K562 (cell line): Measurements from ENCODE around the gene ARSK. TPM values are rescaled to one million over a fixed set of nuclear protein-coding genes. Genes with fewer than 3 reads are reported as not detected.

Source experiments
- ATAC-seq: fragments of 200-7000 bp; cut with Tn5 transposase; 3 replicates; pipeline ENCODE4 v1.9.1; 2020; ENCODE audit warnings: moderate library complexity
- BruUV-seq: library from RNA; stranded (reverse); fragments of 400-500 nt; replicated peaks from 2 replicates; lab custom pipeline; 2021; lab: Mats Ljungman, UMichigan
- CTCF ChIA-PET: fragments of 300-600 bp; formaldehyde crosslinking; extraction: SDS; loops from one replicate; lab custom pipeline; 2021; ENCODE audit warnings: low intra/inter-chr PET ratio; lab: Yijun Ruan, JAX
- POLR2A ChIA-PET: fragments of 300-600, 350-650 bp; sonication (Branson Sonifier 250); formaldehyde crosslinking; extraction: SDS; loops from one replicate; lab custom pipeline; 2021; ENCODE audit warnings: antibody characterized with exemption, inconsistent platforms; lab: Yijun Ruan, JAX
- DNase-seq, 4 experiments: peaks; one replicate each; pipeline versions ENCODE4 v3.0.0 to v3.0.0-alpha.2; 2011 to 2018; ENCODE audit warnings: low spot score in 3 of 4, mixed read lengths in 3 of 4; ENCODE audit errors: extremely low read depth in 1 of 4
- FAIRE-seq: peaks from 2 replicates; lab custom pipeline; 2011; peaks lifted over from hg19 to GRCh38; lab: Jason Lieb, UNC
- H2AFZ ChIP-seq: 2 replicates; pipeline ENCODE4 v1.6.0; 2011; ENCODE audit warnings: low read depth, low read length, control low read depth, inconsistent platforms
- H3K27ac ChIP-seq: fragments of 200-600 bp; 3 replicates; pipeline ENCODE4 v1.8.0; 2011; ENCODE audit warnings: low read depth, mild to moderate bottlenecking, control low read depth, inconsistent platforms, low read length, moderate library complexity, mixed read lengths; ENCODE audit errors: extremely low read depth
- H3K27me3 ChIP-seq, 2 experiments: fragments of 300-600 bp in 1 of 2; 2 replicates in 1 of 2; 3 replicates in 1 of 2; pipeline versions ENCODE4 v1.6.0 to v1.8.0; 2011; ENCODE audit warnings: inconsistent platforms in 2 of 2, low read length in 2 of 2, mild to moderate bottlenecking in 1 of 2, mixed read lengths in 1 of 2, moderate library complexity in 1 of 2; ENCODE audit not compliant: control insufficient read depth in 2 of 2, insufficient read depth in 2 of 2
- H3K36me3 ChIP-seq: fragments of 300-600 bp; 3 replicates; pipeline ENCODE4 v1.8.0; 2011; ENCODE audit warnings: mild to moderate bottlenecking, low read length, inconsistent platforms; ENCODE audit not compliant: control insufficient read depth, insufficient read depth
- H3K4me1 ChIP-seq, 2 experiments: fragments of 200-600 bp in 1 of 2; replicated peaks in 1 of 2; 2 replicates in 1 of 2; 3 replicates in 1 of 2; pipeline versions ENCODE4 v1.5.1 to v1.8.0; 2011; ENCODE audit warnings: inconsistent platforms in 2 of 2, low read length in 2 of 2, mild to moderate bottlenecking in 1 of 2, mixed read lengths in 1 of 2, moderate library complexity in 1 of 2; ENCODE audit not compliant: control insufficient read depth in 2 of 2, insufficient read depth in 2 of 2
- H3K4me2 ChIP-seq: 2 replicates; pipeline ENCODE4 v1.6.1; 2011; ENCODE audit warnings: low read length, control low read depth, inconsistent platforms, mixed read lengths; ENCODE audit not compliant: insufficient read depth
- H3K4me3 ChIP-seq: fragments of 200-600 bp; sonication (generic), shearing (Covaris generic); 2 replicates; pipeline ENCODE4 v1.5.1; 2016; ENCODE audit warnings: control low read depth, inconsistent platforms
- H3K79me2 ChIP-seq: fragments of 200-600 bp; 3 replicates; pipeline ENCODE4 v1.8.0; 2011; ENCODE audit warnings: low read length, inconsistent platforms; ENCODE audit not compliant: control insufficient read depth, insufficient read depth
- H3K9ac ChIP-seq, 2 experiments: 2 replicates each; pipeline versions ENCODE4 v1.6.0 to v1.6.1; 2011; ENCODE audit warnings: low read depth in 2 of 2, low read length in 2 of 2, control low read depth in 1 of 2, inconsistent platforms in 1 of 2, mild to moderate bottlenecking in 1 of 2, mixed read lengths in 1 of 2; ENCODE audit not compliant: insufficient read depth in 1 of 2
- H3K9me1 ChIP-seq: one replicate; pipeline ENCODE4 v1.6.0; 2011; ENCODE audit warnings: inconsistent platforms, mild to moderate bottlenecking, low read length, moderate library complexity; ENCODE audit not compliant: control insufficient read depth, insufficient read depth
- H3K9me3 ChIP-seq: replicated peaks from 2 replicates; pipeline ENCODE4 v1.5.1; 2011; ENCODE audit warnings: low read depth, low read length, inconsistent platforms; ENCODE audit not compliant: control insufficient read depth, insufficient read depth
- H4K20me1 ChIP-seq: replicated peaks from 2 replicates; pipeline ENCODE4 v1.6.1; 2011; ENCODE audit warnings: low read length, inconsistent platforms, mixed read lengths; ENCODE audit not compliant: control insufficient read depth, insufficient read depth
- ATF7 ChIP-seq: fragments of 450-650 bp; IDR thresholded peaks from 2 replicates; pipeline ENCODE4 v1.7.1; 2014; ENCODE audit warnings: mild to moderate bottlenecking, moderate library complexity
- FOXJ2 ChIP-seq: fragments of 200-800 bp; sonication (Bioruptor generic); IDR thresholded peaks from 2 replicates; pipeline ENCODE4 v1.6.1; 2016; ENCODE audit warnings: missing genetic modification characterization, missing compliant biosample characterization
- NFIC ChIP-seq: fragments of 450-650 bp; IDR thresholded peaks from 2 replicates; pipeline ENCODE4 v1.6.1; 2017; ENCODE audit warnings: mild to moderate bottlenecking, inconsistent platforms
- POLR2H ChIP-seq: IDR thresholded peaks from 2 replicates; pipeline ENCODE4 v1.6.1; 2016; ENCODE audit warnings: missing genetic modification characterization, low read depth, mild to moderate bottlenecking, control low read depth, missing compliant biosample characterization, moderate library complexity
- XRCC4 ChIP-seq: IDR thresholded peaks from one replicate; pipeline ENCODE4 v1.6.1; 2011; ENCODE audit not compliant: insufficient read depth, insufficient read length; ENCODE audit errors: extremely low read depth
- ZBTB8A ChIP-seq: fragments of 450-650 bp; IDR thresholded peaks from 2 replicates; pipeline ENCODE4 v1.6.1; 2018; ENCODE audit warnings: mild to moderate bottlenecking, moderate library complexity; ENCODE audit not compliant: partially characterized antibody
- ZFX ChIP-seq: sonication (generic); formaldehyde crosslinking; IDR thresholded peaks from 2 replicates; pipeline ENCODE4 v1.8.0; 2022; ENCODE audit warnings: mild to moderate bottlenecking, missing genetic modification reagents, moderate library complexity
- in situ Hi-C: fragments of 300-500 bp; cut with MboI; formaldehyde crosslinking; loops from 4 replicates; pipeline ENCODE4 v1.15.0; 2018; ENCODE audit warnings: inconsistent platforms, mixed read lengths
- intact Hi-C: fragments of 100-400 bp; cut with micrococcal nuclease; formaldehyde crosslinking; loops from 2 replicates; pipeline ENCODE4 v1.14.2; 2022
- polyA plus RNA-seq, 8 experiments: library from polyadenylated mRNA; depleted of rRNA in 4 of 8; stranded (reverse) in 5 of 8; unstranded in 3 of 8; fragments of >200 nt; fragmentation: Nextera tagmentation in 2 of 8; fragmentation: Illumina TruSeq in 1 of 8; extraction: Ambion mirVana in 2 of 8; extraction: Trizol in 1 of 8; gene quantifications; 2 replicates each; pipeline versions ENCODE4 v1.2.1 to v1.2.3, GENCODE V29; 2011 to 2014; ENCODE audit warnings: inconsistent platforms in 1 of 8, missing spikeins in 1 of 8
- total RNA-seq, 7 experiments: library from RNA; depleted of rRNA in 6 of 7; stranded (reverse); fragments of >200 nt in 6 of 7; fragmentation: Illumina TruSeq in 2 of 7; extraction: Trizol in 2 of 7; gene quantifications; 2 replicates each; pipeline versions ENCODE4 v1.2.1 to v1.2.3, GENCODE V29; 2011 to 2021; ENCODE audit warnings: low replicate concordance in 1 of 7
- TF ChIP-seq, protein P1 (sequence below): sonication (generic); formaldehyde crosslinking; IDR thresholded peaks from 2 replicates; pipeline ENCODE4 v1.8.0; 2023; ENCODE audit warnings: missing genetic modification reagents, mild to moderate bottlenecking, borderline replicate concordance
- TF ChIP-seq, protein P2 (sequence below), 2 experiments: fragments of 450-650 bp; IDR thresholded peaks; 2 replicates each; pipeline ENCODE4 v1.6.1; 2016

Gene ARSK
- total and polyA plus RNA-seq, 9 of the 15 experiments (the other 6 are each of a cell fraction or from before 2014, with no cell fraction given): 2.7 to 9.4 (median 7.1) TPM

DNA sequence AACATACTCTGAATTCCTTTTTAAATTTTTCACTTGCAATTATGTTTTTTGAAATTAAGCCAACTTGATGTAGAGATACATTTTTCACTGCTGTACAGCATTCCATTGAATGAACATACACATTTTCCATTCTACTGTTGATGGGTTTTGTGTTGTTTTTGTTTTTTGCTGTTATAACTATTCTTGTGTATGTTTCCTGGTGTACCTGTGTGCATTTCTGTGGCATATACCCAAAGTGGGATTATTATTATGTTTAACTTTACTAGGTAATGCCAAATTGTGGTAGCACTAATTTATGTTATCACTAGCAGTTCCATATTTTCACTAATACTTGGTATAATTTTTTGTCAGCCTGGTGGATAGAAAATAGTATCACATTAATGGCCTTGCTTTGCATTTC lies 94.4 kb downstream of the ARSK start:
- intact Hi-C loops: loop anchor here (5.0 to 10.0 kb wide), 2 partner anchors 63 to 684 kb away; no protein-coding TSS in a partner anchor
- BruUV-seq: no TSS peak
- Histone ChIP-seq H3K4me3 (peak overlapping the region; percentile 49), H3K27me3 (no peaks in the 10 kb centered on the region), H3K9ac (peak overlapping the region; percentile 62 to 91; a peak in 3 of 4 replicates), H3K4me2 (peak overlapping the region; percentile 91), H3K9me1 (no peaks in the 10 kb centered on the region), H3K4me1 (peaks cover 13 to 18% of the 10 kb centered on the region in 2 experiments; a peak in 4 of 5 replicates), H3K9me3 (no peaks in the 10 kb centered on the region), H3K27ac (peak overlapping the region; percentile 95), H4K20me1 (no peaks in the 10 kb centered on the region), H3K79me2 (peaks cover 70% of the 10 kb centered on the region), H2AFZ (no peak overlapping the region), H3K36me3 (peaks cover 37% of the 10 kb centered on the region)
- ChIA-PET CTCF (no interaction called here), POLR2A (no interaction called here)
- in situ Hi-C loops: loop anchor here (25.0 kb wide), 1 partner anchor 688 kb away; no protein-coding TSS in a partner anchor
- 0 out of 2 replicates have a peak, but pooled peaks have one; percentile 30 for TF ChIP-seq FOXJ2
- no peak for TF ChIP-seq ZBTB8A
- no peak for TF ChIP-seq ATF7
- no peak for TF ChIP-seq XRCC4
- TF ChIP-seq POLR2H (tag): no peak
- TF ChIP-seq, protein P1, sequence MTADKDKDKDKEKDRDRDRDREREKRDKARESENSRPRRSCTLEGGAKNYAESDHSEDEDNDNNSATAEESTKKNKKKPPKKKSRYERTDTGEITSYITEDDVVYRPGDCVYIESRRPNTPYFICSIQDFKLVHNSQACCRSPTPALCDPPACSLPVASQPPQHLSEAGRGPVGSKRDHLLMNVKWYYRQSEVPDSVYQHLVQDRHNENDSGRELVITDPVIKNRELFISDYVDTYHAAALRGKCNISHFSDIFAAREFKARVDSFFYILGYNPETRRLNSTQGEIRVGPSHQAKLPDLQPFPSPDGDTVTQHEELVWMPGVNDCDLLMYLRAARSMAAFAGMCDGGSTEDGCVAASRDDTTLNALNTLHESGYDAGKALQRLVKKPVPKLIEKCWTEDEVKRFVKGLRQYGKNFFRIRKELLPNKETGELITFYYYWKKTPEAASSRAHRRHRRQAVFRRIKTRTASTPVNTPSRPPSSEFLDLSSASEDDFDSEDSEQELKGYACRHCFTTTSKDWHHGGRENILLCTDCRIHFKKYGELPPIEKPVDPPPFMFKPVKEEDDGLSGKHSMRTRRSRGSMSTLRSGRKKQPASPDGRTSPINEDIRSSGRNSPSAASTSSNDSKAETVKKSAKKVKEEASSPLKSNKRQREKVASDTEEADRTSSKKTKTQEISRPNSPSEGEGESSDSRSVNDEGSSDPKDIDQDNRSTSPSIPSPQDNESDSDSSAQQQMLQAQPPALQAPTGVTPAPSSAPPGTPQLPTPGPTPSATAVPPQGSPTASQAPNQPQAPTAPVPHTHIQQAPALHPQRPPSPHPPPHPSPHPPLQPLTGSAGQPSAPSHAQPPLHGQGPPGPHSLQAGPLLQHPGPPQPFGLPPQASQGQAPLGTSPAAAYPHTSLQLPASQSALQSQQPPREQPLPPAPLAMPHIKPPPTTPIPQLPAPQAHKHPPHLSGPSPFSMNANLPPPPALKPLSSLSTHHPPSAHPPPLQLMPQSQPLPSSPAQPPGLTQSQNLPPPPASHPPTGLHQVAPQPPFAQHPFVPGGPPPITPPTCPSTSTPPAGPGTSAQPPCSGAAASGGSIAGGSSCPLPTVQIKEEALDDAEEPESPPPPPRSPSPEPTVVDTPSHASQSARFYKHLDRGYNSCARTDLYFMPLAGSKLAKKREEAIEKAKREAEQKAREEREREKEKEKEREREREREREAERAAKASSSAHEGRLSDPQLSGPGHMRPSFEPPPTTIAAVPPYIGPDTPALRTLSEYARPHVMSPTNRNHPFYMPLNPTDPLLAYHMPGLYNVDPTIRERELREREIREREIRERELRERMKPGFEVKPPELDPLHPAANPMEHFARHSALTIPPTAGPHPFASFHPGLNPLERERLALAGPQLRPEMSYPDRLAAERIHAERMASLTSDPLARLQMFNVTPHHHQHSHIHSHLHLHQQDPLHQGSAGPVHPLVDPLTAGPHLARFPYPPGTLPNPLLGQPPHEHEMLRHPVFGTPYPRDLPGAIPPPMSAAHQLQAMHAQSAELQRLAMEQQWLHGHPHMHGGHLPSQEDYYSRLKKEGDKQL (CRISPR knock-in tag): no peak
- TF ChIP-seq, protein P2, sequence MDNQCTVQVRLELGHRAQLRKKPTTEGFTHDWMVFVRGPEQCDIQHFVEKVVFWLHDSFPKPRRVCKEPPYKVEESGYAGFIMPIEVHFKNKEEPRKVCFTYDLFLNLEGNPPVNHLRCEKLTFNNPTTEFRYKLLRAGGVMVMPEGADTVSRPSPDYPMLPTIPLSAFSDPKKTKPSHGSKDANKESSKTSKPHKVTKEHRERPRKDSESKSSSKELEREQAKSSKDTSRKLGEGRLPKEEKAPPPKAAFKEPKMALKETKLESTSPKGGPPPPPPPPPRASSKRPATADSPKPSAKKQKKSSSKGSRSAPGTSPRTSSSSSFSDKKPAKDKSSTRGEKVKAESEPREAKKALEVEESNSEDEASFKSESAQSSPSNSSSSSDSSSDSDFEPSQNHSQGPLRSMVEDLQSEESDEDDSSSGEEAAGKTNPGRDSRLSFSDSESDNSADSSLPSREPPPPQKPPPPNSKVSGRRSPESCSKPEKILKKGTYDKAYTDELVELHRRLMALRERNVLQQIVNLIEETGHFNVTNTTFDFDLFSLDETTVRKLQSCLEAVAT (IDR thresholded peaks at IDR 0.05): peak in 1 of 2 experiments; percentile 64; a peak in 3 of 4 replicates
- 0 out of 2 replicates have a peak, but pooled peaks have one; percentile 10 for TF ChIP-seq ZFX (CRISPR knock-in tag)
- TF ChIP-seq NFIC: 0 out of 2 replicates have a peak, but pooled peaks have one; percentile 29
- no peak for ATAC-seq
- no peak for FAIRE-seq
- no peak for DNase-seq
